WERI-Rb-1 (cell line): Measurements from ENCODE around the gene NASP.

Experiments
- DNase-seq: peaks from one replicate; pipeline ENCODE4 v3.0.0-alpha.2; 2020
- H3K27ac ChIP-seq: fragments of 250-450 bp; sonication (Bioruptor Pico); 2 replicates; pipeline ENCODE4 v1.5.1; 2020; ENCODE audit warnings: mild to moderate bottlenecking, moderate library complexity
- H3K27me3 ChIP-seq: fragments of 250-450 bp; sonication (Bioruptor Pico); 2 replicates; pipeline ENCODE4 v1.5.1; 2021; ENCODE audit warnings: mild to moderate bottlenecking, low read depth, moderate library complexity; ENCODE audit not compliant: insufficient read depth, severe bottlenecking
- H3K36me3 ChIP-seq: fragments of 250-450 bp; sonication (Bioruptor Pico); 2 replicates; pipeline ENCODE4 v1.5.1; 2020; ENCODE audit warnings: mild to moderate bottlenecking, moderate library complexity
- H3K4me3 ChIP-seq: 2 replicates; pipeline ENCODE4 v1.5.1; 2011; ENCODE audit warnings: low read depth, mild to moderate bottlenecking, control low read depth, low read length
- H3K9me3 ChIP-seq: fragments of 250-450 bp; sonication (Bioruptor Pico); 2 replicates; pipeline ENCODE4 v1.5.1; 2021; ENCODE audit warnings: mild to moderate bottlenecking, moderate library complexity; ENCODE audit not compliant: severe bottlenecking
- CTCF ChIP-seq: IDR thresholded peaks from 2 replicates; pipeline ENCODE4 v1.5.1; 2011; ENCODE audit warnings: low read depth, mild to moderate bottlenecking, control low read depth, inconsistent platforms, low read length

NASP gene

GRCh38 chr1:45623972-45624371 is 40.1 kb downstream of the NASP start, which contains the start of gene CCDC17:
CCDC17 (minus strand) TSS chr1:45624054; CDS start chr1:45623909, 145 bp downstream.
- TF ChIP-seq CTCF: no peak
- no peaks in the 10 kb centered on the region for H3K9me3 ChIP-seq
- no peak within 1 kb of the TSS for H3K4me3 ChIP-seq
- DNase-seq: no peak
- H3K36me3 ChIP-seq: peaks cover 42% of the 10 kb centered on the region
- no peak within 1 kb of the TSS for H3K27ac ChIP-seq
- no peaks in the 10 kb centered on the region for H3K27me3 ChIP-seq

- H3K9me3 ChIP-seq: no peaks in the 10 kb centered on the region
- no peaks in the 10 kb centered on the region for H3K27me3 ChIP-seq
- H3K27ac ChIP-seq: no peak overlapping the region
- no peak for TF ChIP-seq CTCF
- H3K4me3 ChIP-seq: no peak overlapping the region
- H3K36me3 ChIP-seq: peaks cover 74% of the 10 kb centered on the region
- no peak for DNase-seq
Observed at GRCh38 chr1:45629035-45629434, 45.2 kb downstream of the NASP start.

GRCh38 chr1:45630429-45630828 is 46.6 kb downstream of the NASP start:
- TF ChIP-seq CTCF: no peak
- no peak overlapping the region for H3K27ac ChIP-seq
- no peaks in the 10 kb centered on the region for H3K9me3 ChIP-seq
- H3K4me3 ChIP-seq: no peak overlapping the region
- H3K36me3 ChIP-seq: peaks cover 79% of the 10 kb centered on the region
- DNase-seq: no peak
- H3K27me3 ChIP-seq: no peaks in the 10 kb centered on the region

- TF ChIP-seq CTCF: no peak
- Histone ChIP-seq H3K9me3 (no peaks in the 10 kb centered on the region), H3K4me3 (no peak overlapping the region), H3K36me3 (peaks cover 82% of the 10 kb centered on the region), H3K27ac (no peak overlapping the region), H3K27me3 (no peaks in the 10 kb centered on the region)
- no peak for DNase-seq
Observed at GRCh38 chr1:45635211-45635610, 51.4 kb downstream of the NASP start.

- Histone ChIP-seq H3K36me3 (peaks cover 47% of the 10 kb centered on the region), H3K9me3 (no peaks in the 10 kb centered on the region), H3K27me3 (no peaks in the 10 kb centered on the region), H3K27ac (no peak overlapping the region), H3K4me3 (no peak overlapping the region)
- TF ChIP-seq CTCF: no peak
- no peak for DNase-seq
Observed at GRCh38 chr1:45640293-45640692, 56.5 kb downstream of the NASP start.

- Histone ChIP-seq H3K27me3 (no peaks in the 10 kb centered on the region), H3K9me3 (no peaks in the 10 kb centered on the region), H3K36me3 (peaks cover 31% of the 10 kb centered on the region), H3K4me3 (no peak overlapping the region), H3K27ac (no peak overlapping the region)
- no peak for DNase-seq
- TF ChIP-seq CTCF: no peak
Observed at GRCh38 chr1:45643321-45643720, 59.5 kb downstream of the NASP start.
